PFSK-1 (cell line): ENCODE measurements around the gene HSPG2.

Source experiments
- FOXP2 ChIP-seq: optimal IDR thresholded peaks from 2 replicates; pipeline ENCODE3; 2011; ENCODE audit warnings: borderline replicate concordance, control low read depth, inconsistent platforms; ENCODE audit not compliant: insufficient read depth; ENCODE audit errors: extremely low read length, extremely low read depth
- POLR2AphosphoS5 ChIP-seq: IDR thresholded peaks from 2 replicates; pipeline ENCODE4 v1.6.1; 2012; ENCODE audit warnings: low read depth, mild to moderate bottlenecking, control low read depth, low read length, moderate library complexity
- SIN3A ChIP-seq: IDR thresholded peaks from 2 replicates; pipeline ENCODE4 v1.6.1; 2012; ENCODE audit warnings: mild to moderate bottlenecking, low read length, moderate library complexity, borderline replicate concordance; ENCODE audit not compliant: insufficient read depth
- TAF1 ChIP-seq: IDR thresholded peaks from 2 replicates; pipeline ENCODE4 v1.6.1; 2012; ENCODE audit warnings: low read length, control low read depth, borderline replicate concordance; ENCODE audit not compliant: insufficient read depth
- TF ChIP-seq, protein P1 (sequence below), 2 experiments: IDR thresholded peaks; 2 replicates each; pipeline versions ENCODE4 v1.6.1 to v1.8.0; 2011 to 2012; ENCODE audit warnings: low read depth in 2 of 2, low read length in 2 of 2, control low read depth in 1 of 2, inconsistent platforms in 1 of 2, mild to moderate bottlenecking in 1 of 2, moderate library complexity in 1 of 2; ENCODE audit not compliant: insufficient read depth in 1 of 2

GRCh38 chr1:21831454-21831970 is 105.6 kb downstream of the HSPG2 start:
- TF ChIP-seq, protein P1, sequence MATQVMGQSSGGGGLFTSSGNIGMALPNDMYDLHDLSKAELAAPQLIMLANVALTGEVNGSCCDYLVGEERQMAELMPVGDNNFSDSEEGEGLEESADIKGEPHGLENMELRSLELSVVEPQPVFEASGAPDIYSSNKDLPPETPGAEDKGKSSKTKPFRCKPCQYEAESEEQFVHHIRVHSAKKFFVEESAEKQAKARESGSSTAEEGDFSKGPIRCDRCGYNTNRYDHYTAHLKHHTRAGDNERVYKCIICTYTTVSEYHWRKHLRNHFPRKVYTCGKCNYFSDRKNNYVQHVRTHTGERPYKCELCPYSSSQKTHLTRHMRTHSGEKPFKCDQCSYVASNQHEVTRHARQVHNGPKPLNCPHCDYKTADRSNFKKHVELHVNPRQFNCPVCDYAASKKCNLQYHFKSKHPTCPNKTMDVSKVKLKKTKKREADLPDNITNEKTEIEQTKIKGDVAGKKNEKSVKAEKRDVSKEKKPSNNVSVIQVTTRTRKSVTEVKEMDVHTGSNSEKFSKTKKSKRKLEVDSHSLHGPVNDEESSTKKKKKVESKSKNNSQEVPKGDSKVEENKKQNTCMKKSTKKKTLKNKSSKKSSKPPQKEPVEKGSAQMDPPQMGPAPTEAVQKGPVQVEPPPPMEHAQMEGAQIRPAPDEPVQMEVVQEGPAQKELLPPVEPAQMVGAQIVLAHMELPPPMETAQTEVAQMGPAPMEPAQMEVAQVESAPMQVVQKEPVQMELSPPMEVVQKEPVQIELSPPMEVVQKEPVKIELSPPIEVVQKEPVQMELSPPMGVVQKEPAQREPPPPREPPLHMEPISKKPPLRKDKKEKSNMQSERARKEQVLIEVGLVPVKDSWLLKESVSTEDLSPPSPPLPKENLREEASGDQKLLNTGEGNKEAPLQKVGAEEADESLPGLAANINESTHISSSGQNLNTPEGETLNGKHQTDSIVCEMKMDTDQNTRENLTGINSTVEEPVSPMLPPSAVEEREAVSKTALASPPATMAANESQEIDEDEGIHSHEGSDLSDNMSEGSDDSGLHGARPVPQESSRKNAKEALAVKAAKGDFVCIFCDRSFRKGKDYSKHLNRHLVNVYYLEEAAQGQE (IDR thresholded peaks at IDR 0.05; ENCODE audit: insufficient read depth in 1 of 2, low read depth in 2 of 2, low read length in 2 of 2) = no peak
- TF ChIP-seq POLR2AphosphoS5 (no peak), TAF1 (no peak), SIN3A (no peak), FOXP2 (no peak)
